H9 (cell line): ENCODE data around the gene ZNF813. TPM values are rescaled to one million over a fixed set of nuclear protein-coding genes. Genes with fewer than 3 reads are reported as not detected.

Source experiments
- DNase-seq: peaks from one replicate; pipeline ENCODE4 v3.0.0-alpha.2; 2017
- H2AFZ ChIP-seq: one replicate; pipeline ENCODE4 v1.6.1; 2013; ENCODE audit warnings: mild to moderate bottlenecking, low read length, control low read depth, moderate library complexity
- H2AK5ac ChIP-seq: 2 replicates; pipeline ENCODE4 v1.6.1; 2013; ENCODE audit warnings: low read length, control low read depth, mixed read lengths; ENCODE audit not compliant: insufficient read length
- H2BK120ac ChIP-seq: one replicate; pipeline ENCODE4 v1.6.1; 2013; ENCODE audit warnings: low read depth, mild to moderate bottlenecking, low read length, control low read depth, inconsistent platforms; ENCODE audit not compliant: poor library complexity, severe bottlenecking
- H2BK12ac ChIP-seq: 2 replicates; pipeline ENCODE4 v1.6.1; 2013; ENCODE audit warnings: low read length, control low read depth, mixed read lengths, low read depth; ENCODE audit not compliant: insufficient read length
- H2BK15ac ChIP-seq: 2 replicates; pipeline ENCODE4 v1.6.1; 2013; ENCODE audit warnings: low read depth, low read length, control low read depth
- H2BK20ac ChIP-seq: one replicate; pipeline ENCODE4 v1.6.1; 2013; ENCODE audit warnings: low read depth, mild to moderate bottlenecking, low read length, control low read depth, inconsistent platforms; ENCODE audit not compliant: poor library complexity, severe bottlenecking
- H2BK5ac ChIP-seq: 2 replicates; pipeline ENCODE4 v1.6.1; 2013; ENCODE audit warnings: low read length, control low read depth, mixed read lengths; ENCODE audit not compliant: insufficient read length
- H3K14ac ChIP-seq: 2 replicates; pipeline ENCODE4 v1.6.1; 2013; ENCODE audit warnings: low read length, control low read depth; ENCODE audit not compliant: insufficient read depth
- H3K18ac ChIP-seq: 2 replicates; pipeline ENCODE4 v1.6.1; 2013; ENCODE audit warnings: low read depth, mild to moderate bottlenecking, mixed read lengths, low read length, control low read depth; ENCODE audit not compliant: insufficient read length
- H3K23ac ChIP-seq: 2 replicates; pipeline ENCODE4 v1.6.1; 2013; ENCODE audit warnings: low read length, control low read depth, mixed read lengths, low read depth; ENCODE audit not compliant: insufficient read length
- H3K23me2 ChIP-seq: 2 replicates; pipeline ENCODE4 v1.6.1; 2013; ENCODE audit warnings: low read depth, mild to moderate bottlenecking, mixed read lengths, low read length, control low read depth; ENCODE audit not compliant: insufficient read length, poor library complexity, severe bottlenecking
- H3K27ac ChIP-seq: 2 replicates; pipeline ENCODE4 v1.5.1; 2013; ENCODE audit warnings: low read length, control low read depth, mixed read lengths, low read depth; ENCODE audit not compliant: insufficient read length
- H3K27me3 ChIP-seq: 2 replicates; pipeline ENCODE4 v1.6.1; 2013; ENCODE audit warnings: low read length, control low read depth, inconsistent platforms; ENCODE audit not compliant: insufficient read depth
- H3K4ac ChIP-seq: 2 replicates; pipeline ENCODE4 v1.6.1; 2013; ENCODE audit warnings: low read depth, mild to moderate bottlenecking, control low read depth, inconsistent platforms, low read length, moderate library complexity
- H3K4me1 ChIP-seq: 2 replicates; pipeline ENCODE4 v1.6.1; 2013; ENCODE audit warnings: low read length, control low read depth, inconsistent platforms; ENCODE audit not compliant: insufficient read depth
- H3K4me2 ChIP-seq: 2 replicates; pipeline ENCODE4 v1.6.1; 2013; ENCODE audit warnings: low read length, control low read depth, mixed read lengths; ENCODE audit not compliant: insufficient read length, insufficient read depth
- H3K56ac ChIP-seq: 2 replicates; pipeline ENCODE4 v1.6.1; 2013; ENCODE audit warnings: low read depth, mild to moderate bottlenecking, mixed read lengths, low read length, control low read depth; ENCODE audit not compliant: insufficient read length
- H3K79me1 ChIP-seq: 2 replicates; pipeline ENCODE4 v1.6.1; 2013; ENCODE audit warnings: low read depth, mild to moderate bottlenecking, moderate library complexity, low read length, control low read depth, inconsistent platforms; ENCODE audit not compliant: insufficient read depth, poor library complexity, severe bottlenecking
- H3K79me2 ChIP-seq: 2 replicates; pipeline ENCODE4 v1.6.1; 2013; ENCODE audit warnings: low read length, control low read depth, inconsistent platforms; ENCODE audit not compliant: insufficient read depth
- H3K9ac ChIP-seq: 2 replicates; pipeline ENCODE4 v1.6.1; 2013; ENCODE audit warnings: low read length, control low read depth, mixed read lengths; ENCODE audit not compliant: insufficient read length; ENCODE audit errors: extremely low read depth
- H3K9me3 ChIP-seq: one replicate; pipeline ENCODE4 v1.6.1; 2013; ENCODE audit warnings: low read depth, low read length, inconsistent platforms; ENCODE audit not compliant: control insufficient read depth
- H3T11ph ChIP-seq: one replicate; pipeline ENCODE4 v1.6.1; 2013; ENCODE audit warnings: mild to moderate bottlenecking, low read length, control low read depth, inconsistent platforms
- H4K20me1 ChIP-seq: one replicate; pipeline ENCODE4 v1.6.1; 2013; ENCODE audit not compliant: control insufficient read depth, insufficient read length, insufficient read depth
- H4K5ac ChIP-seq: 2 replicates; pipeline ENCODE4 v1.6.1; 2013; ENCODE audit warnings: low read depth, mild to moderate bottlenecking, mixed read lengths, low read length, control low read depth; ENCODE audit not compliant: insufficient read length
- H4K8ac ChIP-seq: replicated peaks from 2 replicates; pipeline ENCODE4 v1.6.1; 2013; ENCODE audit warnings: low read length, control low read depth, mixed read lengths, low read depth; ENCODE audit not compliant: insufficient read length
- H4K91ac ChIP-seq: 2 replicates; pipeline ENCODE4 v1.6.1; 2013; ENCODE audit warnings: low read depth, mild to moderate bottlenecking, moderate library complexity, mixed read lengths, low read length, control low read depth; ENCODE audit not compliant: insufficient read length
- H3K27ac Mint-ChIP-seq, 3 experiments: 2 replicates in 2 of 3; 3 replicates in 1 of 3; pipeline ENCODE4 v1.8.0; 2020 to 2021; ENCODE audit warnings: mixed read lengths in 3 of 3, mild to moderate bottlenecking in 1 of 3, moderate library complexity in 1 of 3
- H3K27me3 Mint-ChIP-seq: 2 replicates; pipeline ENCODE4 v1.8.0; 2021; ENCODE audit warnings: low read depth, mild to moderate bottlenecking, moderate library complexity, mixed read lengths
- H3K36me3 Mint-ChIP-seq, 3 experiments: 2 replicates in 2 of 3; 3 replicates in 1 of 3; pipeline ENCODE4 v1.8.0; 2020 to 2021; ENCODE audit warnings: low read depth in 3 of 3, mixed read lengths in 3 of 3; ENCODE audit not compliant: insufficient read depth in 1 of 3
- H3K4me1 Mint-ChIP-seq, 2 experiments: 2 replicates each; pipeline ENCODE4 v1.8.0; 2020; ENCODE audit warnings: mixed read lengths in 2 of 2
- H3K4me3 Mint-ChIP-seq, 2 experiments: 2 replicates in 1 of 2; 3 replicates in 1 of 2; pipeline ENCODE4 v1.8.0; 2020 to 2021; ENCODE audit warnings: mild to moderate bottlenecking in 2 of 2, mixed read lengths in 2 of 2, moderate library complexity in 1 of 2
- H3K9me3 Mint-ChIP-seq, 2 experiments: 2 replicates in 1 of 2; 3 replicates in 1 of 2; pipeline ENCODE4 v1.8.0; 2020; ENCODE audit warnings: mild to moderate bottlenecking in 2 of 2, mixed read lengths in 2 of 2, moderate library complexity in 1 of 2
- CTCF ChIP-seq: fragments of 200-600 bp; sonication (generic); conservative IDR thresholded peaks from 3 replicates; pipeline ENCODE4 v1.8.0; 2021; ENCODE audit warnings: antibody characterized with exemption, mild to moderate bottlenecking
- WGBS: extraction: QIAGEN DNeasy Blood & Tissue Kit; methylation state at CpG from one replicate; pipeline ENCODE4 v1.1.7; 2013; ENCODE audit warnings: missing lambda C conversion rate, low lambda C conversion rate, mixed read lengths; ENCODE audit not compliant: insufficient read length; ENCODE audit errors: extremely low coverage; 5-methylcytosine and 5-hydroxymethylcytosine counted together
- total RNA-seq: library from RNA; stranded (reverse); gene quantifications from 2 replicates; pipeline ENCODE4 v1.2.1, GENCODE V29; 2021

The ZNF813 gene
- total RNA-seq, 1 experiment from 2014 or later = 17.3 TPM

GRCh38 chr19:53518121-53518520 lies 50.6 kb downstream of the ZNF813 start:
- Mint-ChIP-seq H3K4me1 (peaks cover 14 to 19% of the 10 kb centered on the region in 2 experiments), H3K4me3 (no peak overlapping the region), H3K27me3 (peaks cover 8% of the 10 kb centered on the region), H3K27ac (no peak overlapping the region), H3K9me3 (peaks cover 0 to 2% of the 10 kb centered on the region in 2 experiments; a peak in 1 of 5 replicates), H3K36me3 (peaks cover 14 to 22% (median 16%) of the 10 kb centered on the region in 3 experiments)
- no peak overlapping the region for H4K5ac ChIP-seq
- no peak for DNase-seq
- H3K56ac ChIP-seq = no peak overlapping the region
- no peak overlapping the region for H3K4ac ChIP-seq
- H2BK20ac ChIP-seq = no peak overlapping the region
- H3K27ac ChIP-seq = no peak overlapping the region
- no peak overlapping the region for H2BK5ac ChIP-seq
- no peak overlapping the region for H3K18ac ChIP-seq
- no peaks in the 10 kb centered on the region for H3K4me1 ChIP-seq
- H3K79me1 ChIP-seq = peaks cover 3% of the 10 kb centered on the region
- no peak overlapping the region for H3K9ac ChIP-seq
- H4K91ac ChIP-seq = no peak overlapping the region
- H3K14ac ChIP-seq = no peak overlapping the region
- no peak for TF ChIP-seq CTCF
- no peak overlapping the region for H2AFZ ChIP-seq
- H3K9me3 ChIP-seq = no peaks in the 10 kb centered on the region
- no peak overlapping the region for H4K8ac ChIP-seq
- no peak overlapping the region for H2BK12ac ChIP-seq
- no peaks in the 10 kb centered on the region for H3K27me3 ChIP-seq
- H2AK5ac ChIP-seq = no peak overlapping the region
- no peaks in the 10 kb centered on the region for H4K20me1 ChIP-seq
- H2BK15ac ChIP-seq = no peak overlapping the region
- H3T11ph ChIP-seq = no peak overlapping the region
- no peak overlapping the region for H2BK120ac ChIP-seq
- WGBS = no CpG with 5 or more reads among the region's 4 CpGs
- H3K4me2 ChIP-seq = no peak overlapping the region
- H3K23me2 ChIP-seq = peaks cover 5% of the 10 kb centered on the region
- H3K79me2 ChIP-seq = peaks cover 8% of the 10 kb centered on the region; the same call in 1 of the 2 replicates
- H3K23ac ChIP-seq = no peak overlapping the region
